ENCODE data around the gene AKAP8L.

GRCh38 chr19:15463861-15464371 is 45.1 kb upstream of the AKAP8L start:
- TF ChIP-seq POLR2A (IDR thresholded peaks at IDR 0.05; ENCODE audit: low read depth, low read length) (peak; percentile 84), TAF1 (IDR thresholded peaks at IDR 0.05; ENCODE audit: low read depth, low read length) (peak; percentile 67), POLR2AphosphoS5 (IDR thresholded peaks at IDR 0.05; ENCODE audit: low read depth, low read length) (peak; percentile 61), POU2F2 (IDR thresholded peaks at IDR 0.05; ENCODE audit: low read depth, low read length) (0 out of 2 replicates have a peak, but pooled peaks have one; percentile 55)

Measured in GM12891 (cell line).